GM19023 (cell line): Measurements from ENCODE around the gene HOXA4.

Experiments used
- ATAC-seq: cut with Tn5 transposase; IDR thresholded peaks from one replicate; pipeline ENCODE4 v1.9.1; 2021; ENCODE audit warnings: mild to moderate bottlenecking, moderate library complexity; ENCODE audit not compliant: unreplicated experiment

Gene HOXA4

DNA sequence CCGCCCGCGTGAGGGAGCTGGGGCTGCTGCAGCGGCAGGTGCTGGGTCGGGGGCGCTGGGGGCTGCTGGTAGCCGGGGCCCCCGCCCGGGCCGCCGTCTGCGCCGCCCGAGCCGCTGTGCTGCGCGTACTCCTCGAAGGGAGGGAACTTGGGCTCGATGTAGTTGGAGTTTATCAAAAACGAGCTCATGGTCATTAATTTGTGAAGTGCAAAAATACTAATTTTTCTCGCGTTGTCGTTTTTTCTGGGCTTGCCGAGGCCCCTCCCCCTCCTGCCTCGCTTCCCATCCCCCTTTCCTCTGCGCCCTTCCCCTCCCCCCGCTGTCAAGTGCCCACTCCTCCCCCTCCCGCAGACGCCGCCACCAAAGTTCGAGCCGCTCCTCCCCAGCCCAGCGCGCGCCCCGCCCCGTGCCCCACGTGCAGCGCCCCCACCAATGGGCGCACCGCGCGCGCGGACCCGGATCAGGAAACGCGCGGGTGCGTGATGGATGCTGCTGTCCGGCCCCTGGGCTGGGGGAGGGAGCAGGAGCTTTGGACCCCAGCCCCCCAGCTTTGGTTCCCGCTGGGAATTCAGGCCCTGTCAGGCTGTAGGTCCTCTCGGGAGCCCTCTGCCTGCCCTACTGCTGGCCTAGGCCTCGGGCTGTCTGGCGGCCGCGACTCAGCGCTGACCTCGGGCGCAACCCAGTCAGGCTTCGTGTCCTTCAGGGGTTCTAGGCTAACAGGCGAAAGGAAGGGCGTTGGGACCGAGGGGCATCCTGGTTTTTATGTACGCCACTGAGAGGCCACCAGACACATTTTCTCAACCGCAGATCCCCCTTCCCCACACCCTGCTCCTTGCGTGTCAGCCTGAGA, at the start of gene HOXA4:
Gene HOXA4 (minus strand): TSS at position 218 of the 850 bp plus-strand sequence. CDS start 24 bp downstream, at position 194.
- ATAC-seq: no peak

DNA sequence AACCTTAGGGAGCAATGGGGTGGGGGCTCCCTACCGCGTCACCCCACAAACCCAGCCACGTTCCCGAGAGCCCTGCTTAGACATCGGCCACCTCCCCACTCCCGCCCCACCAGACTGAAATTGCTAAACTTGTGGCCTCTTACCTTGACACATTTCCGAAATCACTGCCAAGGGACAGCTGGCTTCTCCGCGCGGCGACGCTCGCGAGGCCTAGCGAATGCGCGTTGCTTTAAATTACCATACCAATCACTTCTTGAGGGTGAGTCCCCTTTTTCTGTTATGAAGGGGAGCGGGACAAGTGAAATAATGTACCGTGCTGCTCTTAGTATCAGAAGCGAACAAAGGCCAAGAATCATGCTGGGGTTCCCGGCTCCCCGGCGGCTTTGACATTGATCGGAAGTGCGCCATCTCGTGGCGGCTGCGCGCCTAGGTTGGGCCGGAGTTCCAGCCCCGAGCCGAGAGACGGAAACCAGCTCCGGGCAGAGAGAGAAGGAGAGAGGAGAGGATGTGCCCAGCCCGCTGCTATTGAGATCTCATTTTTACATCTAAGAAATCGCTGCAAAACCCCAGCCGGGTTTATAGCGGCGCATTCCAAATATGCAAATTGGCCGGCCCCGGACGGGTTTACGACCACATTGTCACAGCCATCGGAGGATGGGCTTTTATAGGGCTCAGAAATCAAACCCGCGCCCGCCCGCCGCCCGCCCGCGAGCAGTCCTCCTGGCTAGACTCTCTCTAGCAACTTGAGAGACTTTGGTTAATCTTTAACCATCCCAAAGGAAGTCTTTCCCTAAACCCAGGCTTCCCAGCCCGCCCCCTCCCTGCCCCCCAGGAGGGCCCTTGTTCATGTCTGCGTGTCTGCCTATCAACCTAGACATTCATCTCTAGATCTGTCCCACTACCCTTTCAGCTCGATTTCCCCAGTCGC, 49.2 kb upstream of the HOXA4 start:
- ATAC-seq: no peak

DNA sequence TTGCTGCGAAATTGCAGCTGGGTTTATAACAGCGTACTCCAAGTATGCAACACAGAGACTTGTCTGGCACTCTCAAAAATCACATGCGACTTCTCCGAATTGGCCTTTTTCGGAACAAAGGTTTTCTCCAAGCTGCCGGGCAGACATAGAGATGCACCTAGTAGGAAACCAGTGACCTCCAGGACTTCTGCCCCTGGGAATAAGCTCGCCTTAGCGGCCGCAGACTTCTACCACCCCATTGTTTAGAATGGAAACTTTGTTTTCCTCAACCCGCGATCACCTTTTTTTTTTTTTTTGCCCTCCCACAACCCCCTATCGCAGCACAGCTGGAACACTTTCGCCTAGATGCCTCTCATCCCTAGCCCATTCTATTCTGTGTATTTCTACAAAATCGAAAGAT, 48.5 kb upstream of the HOXA4 start:
- ATAC-seq: no peak

DNA sequence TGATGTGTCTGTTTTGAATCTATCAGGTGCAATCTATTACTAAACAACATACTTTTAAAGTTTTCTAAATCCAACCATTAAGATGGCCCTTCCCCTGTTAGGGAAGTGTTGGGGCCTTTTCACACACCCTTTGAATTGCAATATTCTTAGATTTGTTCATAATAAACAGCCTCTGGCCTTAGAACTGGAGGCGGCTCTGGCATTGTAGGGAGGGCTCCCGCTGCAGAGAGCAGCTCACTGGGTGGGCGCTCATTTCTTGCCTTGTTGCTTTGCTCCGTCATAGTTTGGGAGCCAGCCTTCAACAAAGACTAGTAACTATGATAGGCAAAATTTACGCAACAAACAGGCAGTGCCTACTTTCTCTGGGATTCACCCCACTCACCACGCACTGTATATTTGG, 47.8 kb upstream of the HOXA4 start:
- ATAC-seq: no peak

DNA sequence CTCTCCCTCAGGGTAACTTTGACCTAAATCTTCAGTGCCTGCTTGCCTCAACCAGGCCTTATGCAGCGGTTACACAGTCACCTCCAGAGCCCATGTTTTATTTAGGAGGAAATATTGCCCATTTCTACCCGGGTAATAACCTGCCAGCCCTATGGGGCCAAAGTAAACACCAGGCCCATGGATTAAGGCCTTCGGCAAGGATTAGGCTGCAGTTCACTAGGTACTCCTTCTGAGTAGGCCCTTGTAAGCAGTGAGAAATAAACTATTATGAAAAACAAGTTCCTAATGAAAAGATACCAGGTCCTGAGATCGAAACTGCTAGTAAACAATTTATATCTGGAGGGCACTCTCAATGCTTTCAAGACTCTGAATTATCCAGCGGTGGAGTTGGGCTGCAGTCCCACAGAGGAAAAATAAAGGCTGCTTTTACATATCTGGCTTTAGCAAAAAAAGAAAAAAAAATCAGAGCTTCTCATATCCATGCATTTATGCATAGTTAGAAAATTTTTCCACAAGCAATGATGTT, 47.3 kb upstream of the HOXA4 start:
- ATAC-seq: no peak

DNA sequence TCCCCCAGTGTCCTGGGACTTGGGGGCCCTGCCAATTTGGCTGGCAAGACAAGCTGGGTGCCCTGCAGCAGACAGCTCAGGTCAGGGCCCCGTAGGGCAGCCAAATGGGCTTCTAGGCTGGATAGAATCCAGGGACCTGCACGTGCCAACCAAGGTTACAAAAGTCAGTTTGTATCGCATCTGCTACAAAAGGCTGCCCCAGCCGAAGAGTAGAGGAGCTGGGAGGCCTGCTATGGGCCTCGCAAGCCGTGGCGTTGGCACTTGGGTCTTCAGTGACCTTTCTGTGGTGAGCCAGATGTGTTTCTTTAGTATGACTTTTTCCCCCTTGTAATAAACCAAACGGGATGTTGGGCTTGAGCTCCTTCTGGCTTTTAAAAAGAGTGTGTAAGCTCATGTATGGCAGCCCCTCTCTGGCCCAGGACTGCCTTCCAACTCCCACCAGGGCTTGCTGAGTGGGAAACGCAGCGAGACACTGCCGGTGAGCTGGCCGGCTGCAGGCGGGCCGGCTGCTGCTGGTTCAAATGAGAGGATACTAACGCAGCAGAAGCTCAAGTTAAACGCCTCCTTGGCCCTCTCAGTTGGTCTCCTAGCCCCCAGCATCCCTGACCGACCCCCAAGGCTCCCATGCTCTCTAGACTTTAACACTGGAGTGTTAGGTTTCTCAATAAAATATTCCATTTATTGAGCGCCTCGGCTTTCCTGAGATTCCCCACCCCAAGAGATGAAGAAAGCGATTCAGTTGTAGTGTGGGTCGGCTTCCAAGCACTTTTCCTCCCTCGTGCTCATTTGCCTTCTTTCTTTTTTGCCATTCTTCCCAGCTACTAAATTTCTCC, 46.6 kb upstream of the HOXA4 start:
- ATAC-seq: no peak

DNA sequence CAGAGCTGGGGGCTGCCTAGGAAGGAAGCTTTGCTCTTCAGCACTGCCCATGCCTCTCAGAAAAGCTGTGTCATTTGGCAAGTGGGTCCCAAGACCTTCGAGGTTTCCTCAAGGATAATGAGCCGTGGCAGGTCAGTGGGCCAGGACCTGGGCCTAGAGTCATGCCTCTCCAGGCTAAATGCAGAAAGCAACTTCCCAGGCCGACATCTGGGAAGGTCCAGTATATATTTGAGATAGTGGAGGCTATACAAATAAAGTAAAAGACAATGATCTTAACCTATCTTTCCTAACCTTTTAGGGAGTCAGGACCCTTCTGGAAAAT, 45.9 kb upstream of the HOXA4 start:
- no peak for ATAC-seq

DNA sequence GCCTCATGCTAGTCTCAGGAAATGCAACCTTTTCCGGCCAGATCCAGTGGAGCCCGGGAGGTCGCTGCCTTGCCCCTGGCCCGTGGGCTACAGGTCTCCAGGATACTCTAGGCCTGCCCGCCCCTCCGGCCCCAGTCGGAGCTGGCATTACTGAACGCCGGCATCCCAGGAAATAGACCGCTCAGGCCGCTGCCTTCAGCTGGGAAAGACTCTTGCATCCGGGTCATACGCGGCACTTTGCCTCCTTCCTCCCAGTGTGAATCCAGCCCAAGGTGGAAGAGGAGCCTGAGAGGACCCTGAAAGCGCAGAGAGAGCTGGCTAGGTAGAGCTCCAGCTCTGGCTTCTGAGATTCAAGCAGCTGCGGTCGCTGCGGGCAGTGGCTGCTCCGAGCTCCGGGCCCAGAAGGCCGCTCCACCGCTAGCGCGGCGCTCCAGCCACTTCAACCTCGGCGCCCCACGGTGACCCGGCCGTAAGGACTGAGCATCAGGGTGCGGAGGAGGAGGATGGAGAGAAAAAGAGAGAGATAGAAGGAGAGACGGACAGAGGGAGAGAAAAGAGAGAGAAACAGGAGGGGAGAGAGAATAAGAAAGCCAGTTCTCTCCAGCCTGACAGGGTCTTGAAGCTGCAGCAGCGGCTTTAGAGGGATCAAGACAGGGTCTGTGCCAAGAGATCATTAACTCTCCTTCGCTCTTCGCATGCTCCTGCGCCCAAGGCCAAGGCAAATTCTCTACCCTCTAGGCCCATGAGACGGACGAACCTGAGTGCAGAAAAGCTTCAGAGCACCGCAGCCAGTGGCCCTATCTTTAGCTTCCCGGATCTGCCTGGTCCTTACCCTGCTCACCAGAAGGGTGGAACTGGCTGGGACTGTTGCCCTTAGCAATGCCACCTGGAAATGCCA, 45.3 kb upstream of the HOXA4 start:
- no peak for ATAC-seq

DNA sequence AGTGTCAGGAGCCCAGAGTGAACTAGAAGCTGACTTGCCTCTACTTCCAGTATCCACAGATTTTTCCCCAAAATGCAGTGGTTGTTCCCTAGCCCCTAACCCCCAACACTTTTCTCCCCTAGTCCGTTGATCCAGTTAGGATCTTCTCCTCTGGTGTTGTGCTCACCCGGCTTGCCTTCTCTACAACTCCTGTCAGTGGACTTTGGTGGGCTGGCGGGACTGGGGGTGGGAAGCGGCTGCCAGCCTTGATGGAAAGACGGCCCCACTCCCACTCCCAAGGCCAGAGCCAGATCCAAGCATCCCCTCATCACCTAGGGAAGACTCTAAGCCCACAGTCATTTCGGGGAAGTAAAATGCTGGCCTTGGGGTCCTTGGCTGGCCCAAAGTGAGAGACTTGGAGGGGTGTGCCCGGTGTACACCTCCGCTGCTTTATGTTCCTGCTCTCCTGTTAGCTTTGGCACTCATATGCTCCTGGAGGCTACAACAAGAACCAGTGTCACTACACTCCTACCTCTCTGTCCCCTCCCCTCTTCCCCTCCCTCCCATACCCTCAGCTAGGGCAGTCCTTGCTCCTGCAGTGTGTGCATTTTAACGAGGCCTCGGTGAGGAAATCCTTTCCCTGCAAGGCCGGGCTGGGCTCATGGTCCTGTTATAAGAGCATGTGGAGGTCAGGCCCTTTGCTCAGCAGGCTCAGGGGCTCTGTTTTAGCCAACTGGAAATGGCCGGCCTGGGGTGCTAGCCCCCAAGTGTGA, 44.5 kb upstream of the HOXA4 start:
- no peak for ATAC-seq

DNA sequence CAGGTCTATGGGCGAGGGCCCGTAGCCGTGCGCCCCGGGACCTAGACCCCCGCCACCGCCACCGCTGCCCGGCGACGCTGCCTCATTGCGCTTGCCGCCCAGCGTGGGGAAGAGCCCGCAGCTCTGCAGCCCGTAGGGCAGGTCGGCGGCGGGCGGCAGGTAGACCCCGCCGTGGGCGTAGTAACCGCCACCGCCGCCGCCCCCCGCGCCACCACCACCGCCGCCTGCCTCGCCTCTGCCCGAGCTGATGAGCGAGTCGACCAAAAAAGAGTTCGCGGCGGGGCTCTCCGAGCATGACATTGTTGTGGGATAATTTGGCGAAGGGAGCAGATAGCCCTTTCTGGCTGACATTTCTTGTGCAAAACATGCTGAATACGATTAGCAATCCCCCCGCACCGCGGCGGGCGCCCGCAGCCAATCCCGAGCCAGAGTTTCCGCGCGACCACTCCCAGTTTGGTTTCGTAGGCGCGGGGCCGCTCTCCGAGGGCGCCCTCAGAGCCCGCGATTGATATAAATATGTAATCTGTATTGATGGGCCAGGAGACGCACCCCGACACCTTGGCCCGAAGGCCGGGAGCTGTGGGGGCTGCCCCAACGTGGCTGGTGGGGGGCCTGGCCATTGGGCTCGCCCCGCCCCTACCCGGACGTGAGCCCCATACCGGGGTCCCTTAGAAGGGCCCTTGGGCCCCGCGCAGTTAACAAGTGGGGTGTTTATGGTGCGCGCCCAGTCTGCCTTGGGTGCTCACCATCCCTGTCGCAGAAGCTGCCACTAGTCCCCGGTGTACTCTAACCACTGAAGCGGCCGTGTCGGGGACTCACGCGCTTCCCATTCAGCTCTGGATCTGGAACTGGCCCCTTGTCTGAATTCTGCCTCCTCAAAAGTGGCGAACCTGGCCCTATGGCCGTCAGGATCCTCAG, 43.7 kb upstream of the HOXA4 start, which contains the start of gene HOXA10:
Gene HOXA10 (minus strand): TSS at position 365 of the 918 bp plus-strand sequence. CDS start 14 bp downstream, at position 351.
- no peak for ATAC-seq

DNA sequence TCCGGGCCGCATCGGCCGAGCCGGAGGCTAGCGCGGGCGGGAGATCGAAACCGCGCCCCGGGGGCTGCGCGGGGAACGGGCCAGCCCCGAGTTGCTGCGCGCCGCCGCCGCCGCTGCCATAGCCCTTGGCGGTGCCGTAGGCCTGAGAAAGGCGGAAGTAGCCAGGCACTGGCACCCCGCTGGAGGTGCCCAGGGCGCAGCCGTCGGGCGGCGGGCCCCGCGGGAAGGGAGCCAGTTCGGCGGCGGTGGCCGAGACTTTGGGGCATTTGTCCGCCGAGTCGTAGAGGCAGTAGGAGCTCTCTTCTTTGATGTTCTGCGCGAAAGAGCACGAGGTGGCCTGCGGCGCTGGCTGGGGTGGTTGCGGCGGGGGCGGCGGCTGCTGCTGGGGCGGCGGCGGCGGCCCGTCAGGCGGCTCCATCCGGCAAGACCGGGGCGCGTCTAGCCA, 43.0 kb upstream of the HOXA4 start:
- no peak for ATAC-seq

DNA sequence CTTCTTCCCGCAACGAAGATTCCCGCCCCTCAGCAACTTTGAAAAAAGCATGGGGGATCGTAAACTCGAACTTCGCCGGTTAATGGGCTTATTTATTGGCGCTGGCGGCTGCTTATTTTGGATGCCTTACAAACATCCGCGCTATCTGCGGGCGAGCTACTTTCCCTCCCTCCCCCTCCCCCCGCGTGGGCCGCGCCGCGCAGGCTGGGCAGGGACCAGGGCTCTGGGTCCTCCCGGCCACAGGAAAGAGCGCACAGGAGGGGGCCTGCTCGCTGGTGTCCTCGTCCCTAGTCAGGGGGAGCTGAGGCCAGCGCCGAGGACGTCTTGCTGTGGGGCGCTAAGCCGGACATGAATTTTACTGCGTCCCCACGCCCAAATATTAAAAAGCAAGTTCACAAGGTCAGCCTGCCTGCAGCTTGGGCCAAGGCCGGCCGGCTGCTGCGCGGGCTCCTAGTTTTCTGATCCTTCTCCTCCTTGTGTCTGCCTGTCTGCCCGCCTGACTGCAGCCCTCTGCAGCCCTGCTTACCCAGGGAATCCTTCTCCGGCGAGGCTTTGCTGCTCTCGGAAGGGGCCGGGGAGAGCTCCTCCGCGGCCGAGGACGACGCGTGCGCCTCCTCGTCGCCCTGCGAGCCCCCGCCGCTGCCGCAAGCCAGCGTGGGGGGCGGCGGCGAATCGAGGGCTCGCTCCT, 42.4 kb upstream of the HOXA4 start:
- ATAC-seq: no peak

DNA sequence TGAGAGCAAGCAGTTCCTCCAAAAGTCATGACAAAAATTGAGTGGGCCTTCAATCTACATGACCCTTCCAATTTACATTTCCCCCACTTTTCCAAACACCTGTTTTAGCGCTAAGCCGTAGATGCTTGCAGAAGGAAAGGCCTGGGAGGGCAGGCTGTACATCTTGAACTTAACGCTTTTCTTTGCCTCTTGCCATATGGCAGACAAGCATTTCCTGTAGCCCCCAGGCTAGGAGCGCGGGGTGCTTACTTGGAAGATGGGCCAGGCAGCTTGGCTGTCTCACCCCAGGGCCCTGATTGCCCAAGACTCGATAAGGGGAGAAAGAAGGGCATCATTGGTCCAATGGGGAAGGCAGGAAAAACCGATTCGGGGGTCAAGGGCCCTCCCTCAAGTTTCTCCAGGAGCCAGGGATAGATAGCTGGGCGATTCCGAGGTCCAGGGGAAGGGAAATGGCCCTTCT, 41.8 kb upstream of the HOXA4 start:
- ATAC-seq: no peak

DNA sequence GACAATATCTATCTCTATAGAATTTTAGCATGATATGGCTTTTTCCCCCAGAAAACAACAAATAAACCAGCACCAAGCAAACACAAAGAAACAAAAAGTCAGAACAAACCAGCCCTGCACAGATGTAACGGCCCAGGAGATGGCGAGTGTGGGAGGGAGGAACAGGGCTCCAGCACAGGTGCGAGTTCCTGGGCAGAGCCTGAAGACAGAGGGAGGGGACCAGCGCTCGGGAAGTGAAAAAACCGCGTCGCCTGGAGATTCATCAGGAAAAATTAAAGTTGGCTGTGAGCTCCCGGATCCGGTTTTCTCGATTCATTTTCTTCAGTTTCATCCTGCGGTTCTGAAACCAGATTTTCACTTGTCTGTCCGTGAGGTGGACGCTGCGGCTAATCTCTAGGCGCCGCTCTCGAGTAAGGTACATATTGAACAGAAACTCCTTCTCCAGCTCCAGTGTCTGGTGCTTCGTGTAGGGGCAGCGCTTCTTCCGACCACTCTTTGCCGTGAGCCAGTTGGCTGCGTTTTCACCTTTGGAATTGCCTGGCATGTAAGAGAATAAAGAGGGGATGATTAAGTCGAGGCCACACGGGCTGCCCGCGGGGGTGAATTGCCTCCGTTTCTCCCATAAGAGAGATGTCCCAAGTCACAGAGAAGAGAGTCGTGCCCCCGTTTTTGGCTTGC, 41.2 kb upstream of the HOXA4 start:
- no peak for ATAC-seq

DNA sequence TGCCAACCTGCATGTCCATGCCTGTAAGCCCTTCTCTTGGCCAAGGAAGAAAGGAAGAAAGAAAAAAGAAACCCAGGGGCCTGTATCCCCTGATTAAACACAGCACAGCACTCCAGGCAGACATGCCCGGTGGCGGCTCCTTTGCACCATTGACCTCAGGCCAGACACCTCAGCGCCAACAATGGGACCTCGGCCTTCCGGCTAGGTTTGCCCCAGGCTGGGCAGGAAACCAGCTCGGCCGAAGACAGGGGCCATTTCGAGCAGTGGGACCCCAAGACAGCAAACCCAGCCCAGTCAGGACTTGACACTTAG, 40.7 kb upstream of the HOXA4 start:
- no peak for ATAC-seq

DNA sequence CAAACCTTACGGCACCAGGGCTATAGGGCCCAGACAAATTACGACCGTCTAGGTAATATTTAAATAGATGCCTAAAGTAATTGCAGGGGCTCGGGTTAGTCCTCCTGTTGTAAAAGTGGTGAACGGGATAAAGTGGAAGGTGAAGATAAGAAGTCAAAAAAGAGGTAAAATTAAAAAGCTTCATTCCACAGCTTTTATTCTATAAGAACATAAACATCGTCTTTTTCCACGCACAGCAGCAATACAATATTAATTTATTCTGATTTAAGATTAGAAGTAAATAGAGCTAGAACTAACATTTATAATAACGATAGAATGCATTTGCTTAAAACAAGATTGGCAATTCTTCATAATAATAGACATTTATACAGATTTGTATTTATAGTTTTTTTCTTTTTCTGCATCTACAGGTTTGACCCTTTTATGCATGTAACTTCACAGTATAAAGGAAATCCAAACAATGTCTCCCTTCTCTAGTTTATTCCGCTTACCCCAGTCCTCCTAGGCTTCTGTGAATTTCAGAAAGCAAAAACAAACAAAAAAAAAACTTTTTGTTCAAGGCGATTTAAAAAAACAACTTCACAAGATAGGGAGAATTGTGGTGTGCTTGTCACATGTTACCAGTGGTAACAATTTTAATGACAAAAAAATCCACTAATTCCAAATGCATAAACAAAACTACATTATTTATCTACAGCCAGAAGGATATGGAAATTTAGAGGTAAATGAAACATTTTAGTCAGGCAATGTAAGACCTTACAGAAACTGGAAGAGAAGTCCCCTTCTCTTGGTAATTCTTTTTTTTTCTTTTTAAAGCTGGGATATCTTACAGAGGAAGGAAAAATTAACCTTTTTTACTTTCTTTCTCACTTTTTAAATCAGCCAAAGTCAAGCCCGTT, 40.1 kb upstream of the HOXA4 start:
- ATAC-seq: no peak
